Left lung (tissue), 10 donors: ENCODE results near the gene CCDC57. TPM values are rescaled to one million over a fixed set of nuclear protein-coding genes. Genes with fewer than 3 reads are reported as not detected.

Experiments used
- ATAC-seq: fragments of 200-7000 bp; cut with Tn5 transposase; one replicate; pipeline ENCODE4 v1.9.1; 2020; ENCODE audit warnings: moderate library complexity
- DNase-seq, 4 donors: peaks; one replicate each; pipeline ENCODE4 v3.0.0-alpha.2; 2013 to 2020
- H3K27ac ChIP-seq, 2 donors: fragments of 200-600 bp; sonication (generic) in 1 of 2; one replicate each; pipeline versions ENCODE4 v1.5.0 to v1.8.0; 2020 to 2021
- H3K27me3 ChIP-seq, 2 donors: fragments of 200-600 bp; sonication (generic) in 1 of 2; one replicate each; pipeline versions ENCODE4 v1.5.0 to v1.8.0; 2020 to 2021
- H3K36me3 ChIP-seq, 2 donors: fragments of 200-600 bp; sonication (generic) in 1 of 2; one replicate each; pipeline versions ENCODE4 v1.5.0 to v1.8.0; 2020 to 2021
- H3K4me1 ChIP-seq, 2 donors: fragments of 200-600 bp; one replicate each; pipeline ENCODE4 v1.8.0; 2021
- H3K4me3 ChIP-seq, 2 donors: fragments of 200-600 bp; sonication (generic) in 1 of 2; one replicate each; pipeline versions ENCODE4 v1.5.0 to v1.8.0; 2020 to 2021; ENCODE audit warnings: mild to moderate bottlenecking in 1 of 2
- H3K9me3 ChIP-seq, 2 donors: fragments of 200-600 bp; sonication (generic) in 1 of 2; one replicate each; pipeline versions ENCODE4 v1.5.0 to v1.8.0; 2020 to 2021
- intact Hi-C, 2 donors: fragments of 100-400 bp; cut with DNase I; formaldehyde crosslinking; loops; one replicate each; pipeline versions ENCODE4 v1.11.2 to v1.14.2; 2022
- polyA plus RNA-seq, 6 donors: library from polyadenylated mRNA; unstranded; fragments of 120-200 nt; gene quantifications; one replicate each; pipeline ENCODE4 v1.2.1, GENCODE V29; 2013; ENCODE audit not compliant: insufficient read length in 6 of 6
- total RNA-seq, 2 donors: library from RNA; stranded (reverse); fragmentation: NEBNext Ultra II Directional; extraction: Animal tissue kit (Norgen Biotek cat#: 25700); gene quantifications; one replicate each; pipeline ENCODE4 v1.2.1, GENCODE V29; 2021
- TF ChIP-seq, protein P1 (sequence below), 2 donors: fragments of 200-600 bp; sonication (generic) in 1 of 2; IDR thresholded peaks; one replicate each; pipeline versions ENCODE4 v1.5.0 to v1.8.0; 2021; ENCODE audit warnings: antibody characterized with exemption in 2 of 2
- donor health status: DM: no; HTN: yes; CAD: no.
- donor health status: DM: no; HTN: no; CAD: no.

The CCDC57 gene
- total and polyA plus RNA-seq, 8 donors, result 41.7 to 73.4 (median 59.8) TPM

DNA sequence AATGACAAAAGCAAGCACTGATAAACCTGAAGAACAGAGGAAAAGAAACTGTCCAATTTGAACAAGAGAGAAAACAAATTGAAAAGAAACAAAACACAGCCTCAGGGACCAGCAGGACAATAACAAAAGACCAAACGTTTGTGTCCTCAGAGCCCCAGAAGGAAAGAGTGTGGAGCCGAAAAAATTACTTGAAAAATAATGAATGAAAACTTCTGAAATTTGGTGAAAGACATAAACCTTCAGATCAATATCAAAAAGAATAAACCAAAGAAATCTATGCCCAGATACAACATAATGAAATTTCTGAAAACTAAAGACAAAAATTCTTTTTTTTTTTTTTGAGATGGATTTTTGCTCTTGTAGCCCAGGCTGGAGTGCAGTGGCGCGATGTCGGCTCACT, 45.6 kb downstream of the CCDC57 start:
- DNase-seq, result no peak
- ATAC-seq, result no peak
- H3K4me3 ChIP-seq, result no peak overlapping the region
- H3K27ac ChIP-seq, result no peak overlapping the region
- TF ChIP-seq, protein P1, sequence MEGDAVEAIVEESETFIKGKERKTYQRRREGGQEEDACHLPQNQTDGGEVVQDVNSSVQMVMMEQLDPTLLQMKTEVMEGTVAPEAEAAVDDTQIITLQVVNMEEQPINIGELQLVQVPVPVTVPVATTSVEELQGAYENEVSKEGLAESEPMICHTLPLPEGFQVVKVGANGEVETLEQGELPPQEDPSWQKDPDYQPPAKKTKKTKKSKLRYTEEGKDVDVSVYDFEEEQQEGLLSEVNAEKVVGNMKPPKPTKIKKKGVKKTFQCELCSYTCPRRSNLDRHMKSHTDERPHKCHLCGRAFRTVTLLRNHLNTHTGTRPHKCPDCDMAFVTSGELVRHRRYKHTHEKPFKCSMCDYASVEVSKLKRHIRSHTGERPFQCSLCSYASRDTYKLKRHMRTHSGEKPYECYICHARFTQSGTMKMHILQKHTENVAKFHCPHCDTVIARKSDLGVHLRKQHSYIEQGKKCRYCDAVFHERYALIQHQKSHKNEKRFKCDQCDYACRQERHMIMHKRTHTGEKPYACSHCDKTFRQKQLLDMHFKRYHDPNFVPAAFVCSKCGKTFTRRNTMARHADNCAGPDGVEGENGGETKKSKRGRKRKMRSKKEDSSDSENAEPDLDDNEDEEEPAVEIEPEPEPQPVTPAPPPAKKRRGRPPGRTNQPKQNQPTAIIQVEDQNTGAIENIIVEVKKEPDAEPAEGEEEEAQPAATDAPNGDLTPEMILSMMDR (IDR thresholded peaks at IDR 0.05), result no peak
- H3K27me3 ChIP-seq, result no peaks in the 10 kb centered on the region
- intact Hi-C loops, result no loop called here
- H3K4me1 ChIP-seq, result peaks cover 0 to 6% of the 10 kb centered on the region in 2 donors
- H3K36me3 ChIP-seq, result peaks cover 0 to 62% of the 10 kb centered on the region in 2 donors
- H3K9me3 ChIP-seq, result no peaks in the 10 kb centered on the region

DNA sequence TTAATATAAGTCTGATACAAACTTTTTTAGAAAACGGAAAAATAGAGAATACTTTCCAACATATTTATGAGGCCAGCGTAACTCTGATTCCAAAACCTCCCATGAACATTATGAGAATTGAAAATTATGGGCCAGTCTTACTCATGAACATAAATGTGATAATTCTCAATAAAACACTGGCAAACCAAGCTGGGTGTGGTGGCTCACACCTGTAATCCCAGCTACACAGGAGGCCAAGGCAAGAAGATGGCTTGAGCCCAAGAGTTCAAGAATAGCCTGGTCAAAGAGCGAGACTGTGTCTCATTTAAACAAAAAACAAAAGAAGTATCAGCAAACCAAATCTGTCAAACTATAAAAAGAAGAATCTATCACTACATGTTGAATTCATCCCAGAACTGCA, 47.8 kb downstream of the CCDC57 start:
- no peak for DNase-seq
- no peak for ATAC-seq

DNA sequence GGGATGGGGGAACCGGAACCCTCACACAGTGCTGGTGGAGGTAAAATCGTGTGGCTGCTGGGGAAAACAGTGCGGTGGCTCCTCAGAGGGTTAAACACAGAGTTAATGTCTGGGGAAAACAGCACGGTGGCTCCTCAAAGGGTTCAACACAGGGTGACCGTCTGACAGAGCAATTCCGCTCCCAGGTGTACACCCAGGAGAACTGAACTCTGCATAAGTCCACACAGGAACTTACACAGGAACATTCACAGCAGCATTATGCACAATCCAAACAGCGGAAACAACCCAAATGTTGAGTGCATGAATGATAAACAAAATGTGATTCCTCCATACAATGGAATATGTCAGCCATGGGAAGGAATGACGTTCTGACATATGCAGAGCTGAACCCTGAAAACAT, 51.4 kb downstream of the CCDC57 start:
- intact Hi-C loops, result no loop called here
- no peak overlapping the region for H3K4me3 ChIP-seq
- H3K36me3 ChIP-seq, result peaks cover 0 to 53% of the 10 kb centered on the region in 2 donors
- ATAC-seq, result no peak
- H3K4me1 ChIP-seq, result no peaks in the 10 kb centered on the region
- H3K9me3 ChIP-seq, result no peaks in the 10 kb centered on the region
- no peak overlapping the region for H3K27ac ChIP-seq
- TF ChIP-seq, protein P1 (IDR thresholded peaks at IDR 0.05), result no peak
- no peak for DNase-seq
- H3K27me3 ChIP-seq, result no peaks in the 10 kb centered on the region

More for the DNA sequence above, 47.8 kb downstream of the CCDC57 start:
- H3K27me3 ChIP-seq, result no peaks in the 10 kb centered on the region
- no peaks in the 10 kb centered on the region for H3K9me3 ChIP-seq
- H3K27ac ChIP-seq, result no peak overlapping the region
- H3K4me3 ChIP-seq, result no peak overlapping the region
- H3K36me3 ChIP-seq, result peaks cover 0 to 48% of the 10 kb centered on the region in 2 donors
- intact Hi-C loops, result no loop called here
- H3K4me1 ChIP-seq, result peaks cover 0 to under 1% of the 10 kb centered on the region in 2 donors
- TF ChIP-seq, protein P1 (IDR thresholded peaks at IDR 0.05), result no peak

DNA sequence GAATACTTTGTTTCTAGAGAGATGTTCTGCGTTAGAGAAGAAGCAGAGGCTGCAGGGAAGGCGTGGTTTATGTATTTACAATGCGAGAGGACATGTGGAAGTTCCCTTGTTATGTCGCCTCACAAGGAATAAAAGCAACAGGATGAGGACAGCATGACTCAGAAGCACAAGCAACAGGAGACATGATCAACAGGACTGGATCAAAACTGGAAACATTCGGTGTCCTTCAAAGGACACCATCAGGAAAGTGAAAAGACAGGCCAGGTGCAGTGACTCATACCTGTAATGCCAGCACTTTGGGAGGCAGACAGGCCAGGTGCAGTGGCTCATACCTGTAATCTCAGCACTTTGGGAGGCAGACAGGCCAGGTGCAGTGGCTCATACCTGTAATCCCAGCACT, 52.6 kb downstream of the CCDC57 start:
- no peak for ATAC-seq
- TF ChIP-seq, protein P1 (IDR thresholded peaks at IDR 0.05), result no peak
- Histone ChIP-seq H3K9me3 (no peaks in the 10 kb centered on the region), H3K36me3 (peaks cover 0 to 47% of the 10 kb centered on the region in 2 donors), H3K4me1 (no peaks in the 10 kb centered on the region), H3K4me3 (no peak overlapping the region), H3K27me3 (no peaks in the 10 kb centered on the region), H3K27ac (no peak overlapping the region)
- intact Hi-C loops, result no loop called here
- no peak for DNase-seq

DNA sequence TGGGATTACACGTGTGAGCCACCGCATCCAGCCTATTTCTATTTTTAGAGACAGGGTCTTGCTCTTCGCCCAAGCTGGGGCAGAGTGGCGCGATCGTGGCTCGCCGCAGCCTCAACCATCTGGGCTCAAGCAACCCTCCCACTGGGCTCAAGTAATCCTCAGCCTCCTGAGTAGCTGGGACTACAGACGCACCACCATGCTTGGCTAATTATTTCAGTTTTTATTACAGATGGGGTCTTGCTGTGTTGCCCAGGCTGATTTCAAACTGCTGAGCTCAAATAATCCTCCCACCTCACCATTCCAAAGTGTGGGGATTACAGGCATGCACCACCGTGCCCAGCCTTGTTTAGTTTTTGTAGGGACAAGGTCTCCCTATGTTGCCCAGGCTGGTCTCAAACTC, 53.8 kb downstream of the CCDC57 start:
- no peak overlapping the region for H3K4me3 ChIP-seq
- H3K9me3 ChIP-seq, result no peaks in the 10 kb centered on the region
- no peaks in the 10 kb centered on the region for H3K27me3 ChIP-seq
- no peak overlapping the region for H3K27ac ChIP-seq
- ATAC-seq (no peak), DNase-seq (no peak)
- peaks cover 0 to 49% of the 10 kb centered on the region in 2 donors for H3K36me3 ChIP-seq
- no peaks in the 10 kb centered on the region for H3K4me1 ChIP-seq
- intact Hi-C loops, result no loop called here
- TF ChIP-seq, protein P1 (IDR thresholded peaks at IDR 0.05), result no peak
